Mesendoderm (in vitro differentiated cells): ENCODE data around the gene BTN3A1.

ENCODE experiments used
- DNase-seq: peaks from one replicate; pipeline ENCODE4 v3.0.0; 2013
- H2AK5ac ChIP-seq: 2 replicates; pipeline ENCODE4 v1.6.1; 2013; ENCODE audit warnings: low read length, inconsistent platforms
- H2BK120ac ChIP-seq: 2 replicates; pipeline ENCODE4 v1.6.1; 2013; ENCODE audit warnings: low read depth, mild to moderate bottlenecking, low read length, moderate library complexity, mixed read lengths
- H2BK15ac ChIP-seq: replicated peaks from 2 replicates; pipeline ENCODE4 v1.6.1; 2013; ENCODE audit warnings: low read depth, mild to moderate bottlenecking, moderate library complexity
- H2BK5ac ChIP-seq: 2 replicates; pipeline ENCODE4 v1.6.1; 2013; ENCODE audit warnings: low read length, inconsistent platforms
- H3K18ac ChIP-seq: 2 replicates; pipeline ENCODE4 v1.6.1; 2013; ENCODE audit warnings: mild to moderate bottlenecking, low read length, mixed read lengths
- H3K23ac ChIP-seq: one replicate; pipeline ENCODE4 v1.6.1; 2013; ENCODE audit warnings: low read length
- H3K27ac ChIP-seq: 2 replicates; pipeline ENCODE4 v1.5.1; 2013; ENCODE audit warnings: low read depth, mild to moderate bottlenecking, inconsistent platforms, low read length, moderate library complexity
- H3K27me3 ChIP-seq: 2 replicates; pipeline ENCODE4 v1.6.1; 2013; ENCODE audit warnings: low read length, control low read depth, mild to moderate bottlenecking, inconsistent platforms; ENCODE audit not compliant: insufficient read depth, poor library complexity
- H3K36me3 ChIP-seq: 2 replicates; pipeline ENCODE4 v1.6.1; 2013; ENCODE audit warnings: low read length, inconsistent platforms; ENCODE audit not compliant: control insufficient read depth, insufficient read depth
- H3K4ac ChIP-seq: one replicate; pipeline ENCODE4 v1.6.1; 2013; ENCODE audit warnings: low read depth, mild to moderate bottlenecking, low read length, moderate library complexity
- H3K4me1 ChIP-seq: 2 replicates; pipeline ENCODE4 v1.6.1; 2013; ENCODE audit warnings: low read depth, low read length, inconsistent platforms; ENCODE audit not compliant: control insufficient read depth
- H3K4me2 ChIP-seq: 2 replicates; pipeline ENCODE4 v1.6.1; 2013; ENCODE audit warnings: low read length
- H3K4me3 ChIP-seq: 2 replicates; pipeline ENCODE4 v1.5.1; 2013; ENCODE audit warnings: mild to moderate bottlenecking, low read length
- H3K56ac ChIP-seq: one replicate; pipeline ENCODE4 v1.6.1; 2013; ENCODE audit warnings: low read length
- H3K79me1 ChIP-seq: 2 replicates; pipeline ENCODE4 v1.6.1; 2013; ENCODE audit warnings: low read length, inconsistent platforms
- H3K79me2 ChIP-seq: 2 replicates; pipeline ENCODE4 v1.6.1; 2013; ENCODE audit warnings: mild to moderate bottlenecking, low read length; ENCODE audit not compliant: control insufficient read depth, insufficient read depth
- H3K9ac ChIP-seq: 2 replicates; pipeline ENCODE4 v1.6.1; 2013; ENCODE audit warnings: low read length, inconsistent platforms
- H4K5ac ChIP-seq: one replicate; pipeline ENCODE4 v1.6.1; 2013; ENCODE audit warnings: low read length
- H4K8ac ChIP-seq: one replicate; pipeline ENCODE4 v1.6.1; 2013; ENCODE audit warnings: low read depth, mild to moderate bottlenecking, control low read depth, low read length, moderate library complexity
- WGBS: extraction: QIAGEN DNeasy Blood & Tissue Kit; methylation state at CpG from one replicate; pipeline ENCODE4 v1.1.7; 2013; ENCODE audit warnings: low lambda C conversion rate, missing lambda C conversion rate; ENCODE audit not compliant: insufficient coverage; ENCODE audit errors: extremely low coverage; 5-methylcytosine and 5-hydroxymethylcytosine counted together

BTN3A1 gene

DNA sequence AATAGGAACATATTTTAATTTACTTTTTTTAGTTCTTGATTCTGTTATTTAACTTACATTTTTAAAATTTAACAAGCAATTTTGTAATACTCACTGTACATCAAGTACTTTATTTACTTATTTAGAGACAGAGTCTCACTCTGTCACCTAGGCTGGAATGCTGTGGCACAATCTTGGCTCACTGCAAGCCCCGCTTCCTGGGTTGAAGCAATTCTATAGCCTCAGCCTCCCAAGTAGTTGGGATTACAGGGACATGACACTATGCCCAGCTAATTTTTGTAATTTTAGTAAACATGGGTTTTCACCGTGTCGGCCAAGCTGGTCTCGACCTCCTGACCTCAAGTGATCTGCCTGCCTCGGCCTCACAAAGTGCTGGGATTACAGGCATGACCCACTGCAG lies 45.2 kb downstream of the BTN3A1 start:
- H3K23ac ChIP-seq: no peak overlapping the region
- no peaks in the 10 kb centered on the region for H3K79me2 ChIP-seq
- no peak overlapping the region for H4K8ac ChIP-seq
- WGBS: no CpG with 5 or more reads among the region's 5 CpGs
- no peak overlapping the region for H2BK120ac ChIP-seq
- no peak overlapping the region for H2BK15ac ChIP-seq
- no peaks in the 10 kb centered on the region for H3K79me1 ChIP-seq
- H3K4ac ChIP-seq: no peak overlapping the region
- no peak overlapping the region for H3K9ac ChIP-seq
- H3K4me3 ChIP-seq: no peak overlapping the region
- H3K4me1 ChIP-seq: no peaks in the 10 kb centered on the region
- no peaks in the 10 kb centered on the region for H3K27me3 ChIP-seq
- H3K18ac ChIP-seq: no peak overlapping the region
- H3K56ac ChIP-seq: no peak overlapping the region
- no peak overlapping the region for H3K4me2 ChIP-seq
- no peaks in the 10 kb centered on the region for H3K36me3 ChIP-seq
- DNase-seq: no peak
- H2AK5ac ChIP-seq: no peak overlapping the region
- no peak overlapping the region for H2BK5ac ChIP-seq
- H3K27ac ChIP-seq: no peak overlapping the region
- no peak overlapping the region for H4K5ac ChIP-seq

DNA sequence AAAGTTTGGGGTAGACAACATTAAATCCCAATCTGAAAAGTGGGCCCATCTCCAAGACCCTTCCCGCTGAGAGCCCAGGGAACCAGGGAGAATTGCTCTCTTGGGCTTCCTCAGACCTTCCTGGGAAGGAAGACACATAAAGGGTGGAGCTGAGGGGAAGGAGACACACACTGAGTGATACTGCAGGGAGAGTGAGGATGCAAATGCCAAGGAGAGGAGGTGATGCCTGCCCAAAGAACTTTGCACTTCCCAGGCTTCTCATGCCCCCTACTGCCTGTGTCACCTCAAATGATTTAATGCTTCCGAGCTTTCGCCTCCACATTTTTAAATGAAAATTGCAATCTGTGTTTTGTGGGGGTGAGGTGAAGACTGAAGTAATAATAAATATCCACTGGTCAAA lies 48.2 kb downstream of the BTN3A1 start:
- peak; percentile 37 for DNase-seq
- Histone ChIP-seq H3K9ac (no peak overlapping the region), H4K8ac (no peak overlapping the region), H3K27me3 (no peaks in the 10 kb centered on the region), H3K4me2 (no peak overlapping the region), H2BK15ac (no peak overlapping the region), H3K23ac (no peak overlapping the region), H3K36me3 (no peaks in the 10 kb centered on the region), H2AK5ac (no peak overlapping the region), H3K4ac (no peak overlapping the region), H2BK120ac (no peak overlapping the region), H3K79me2 (no peaks in the 10 kb centered on the region), H2BK5ac (no peak overlapping the region), H3K18ac (no peak overlapping the region), H3K4me3 (no peak overlapping the region), H3K56ac (no peak overlapping the region), H3K79me1 (no peaks in the 10 kb centered on the region), H3K27ac (no peak overlapping the region), H4K5ac (no peak overlapping the region), H3K4me1 (no peaks in the 10 kb centered on the region)
- WGBS: no CpG with 5 or more reads among the region's 3 CpGs

DNA sequence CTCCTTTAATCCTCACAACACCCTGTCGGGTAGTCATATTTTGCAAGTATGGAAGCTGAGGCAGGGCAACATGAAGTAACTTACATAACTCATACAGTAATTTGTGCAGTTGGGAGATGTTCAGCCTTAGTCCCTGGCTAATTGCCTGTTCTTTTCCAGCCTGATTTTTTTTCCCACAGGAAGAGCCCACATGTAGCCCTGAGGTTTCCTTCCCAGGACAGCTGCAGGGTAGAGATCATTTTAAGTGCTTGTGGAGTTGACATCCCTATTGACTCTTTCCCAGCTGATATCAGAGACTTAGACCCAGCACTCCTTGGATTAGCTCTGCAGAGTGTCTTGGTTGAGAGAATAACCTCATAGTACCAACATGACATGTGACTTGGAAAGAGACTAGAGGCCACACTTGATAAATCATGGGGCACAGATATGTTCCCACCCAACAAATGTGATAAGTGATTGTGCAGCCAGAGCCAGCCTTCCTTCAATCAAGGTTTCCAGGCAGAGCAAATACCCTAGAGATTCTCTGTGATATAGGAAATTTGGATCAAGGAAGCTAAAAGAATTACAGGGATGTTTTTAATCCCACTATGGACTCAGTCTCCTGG lies 50.7 kb downstream of the BTN3A1 start:
- H2BK5ac ChIP-seq: no peak overlapping the region
- no peak overlapping the region for H4K8ac ChIP-seq
- H3K4me3 ChIP-seq: no peak overlapping the region
- H3K23ac ChIP-seq: no peak overlapping the region
- H3K27ac ChIP-seq: no peak overlapping the region
- no peak overlapping the region for H2AK5ac ChIP-seq
- no peaks in the 10 kb centered on the region for H3K4me1 ChIP-seq
- H3K18ac ChIP-seq: no peak overlapping the region
- no peak overlapping the region for H3K4me2 ChIP-seq
- H3K4ac ChIP-seq: no peak overlapping the region
- no peaks in the 10 kb centered on the region for H3K27me3 ChIP-seq
- no CpG with 5 or more reads among the region's 1 CpG for WGBS
- no peak overlapping the region for H3K9ac ChIP-seq
- H2BK120ac ChIP-seq: no peak overlapping the region
- H3K79me2 ChIP-seq: no peaks in the 10 kb centered on the region
- no peak overlapping the region for H4K5ac ChIP-seq
- H3K56ac ChIP-seq: no peak overlapping the region
- DNase-seq: no peak
- H3K36me3 ChIP-seq: no peaks in the 10 kb centered on the region
- H2BK15ac ChIP-seq: no peak overlapping the region
- no peaks in the 10 kb centered on the region for H3K79me1 ChIP-seq

DNA sequence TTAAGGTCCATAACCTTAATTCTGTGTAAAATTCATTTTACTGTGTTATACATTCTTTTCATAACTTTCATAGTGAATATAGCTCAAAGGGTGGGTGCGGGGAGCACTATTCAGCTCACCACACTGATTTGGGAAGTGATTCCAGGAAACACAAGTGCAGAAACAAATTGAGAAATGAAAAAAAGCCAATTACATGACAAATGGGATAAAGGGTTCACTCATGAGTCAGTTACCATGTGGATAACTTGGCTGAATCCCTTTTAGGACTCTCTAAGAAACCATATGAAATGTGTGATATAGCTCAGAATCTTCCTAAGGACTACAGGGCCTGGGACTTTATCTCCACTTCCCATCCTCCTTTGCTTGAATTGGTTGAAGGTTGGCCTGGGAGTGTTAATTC lies 52.6 kb downstream of the BTN3A1 start:
- WGBS: no CpG with 5 or more reads among the region's 1 CpG
- H2BK5ac ChIP-seq: no peak overlapping the region
- no peak overlapping the region for H3K27ac ChIP-seq
- H3K9ac ChIP-seq: no peak overlapping the region
- peaks cover 4% of the 10 kb centered on the region for H3K79me1 ChIP-seq
- no peaks in the 10 kb centered on the region for H3K36me3 ChIP-seq
- H2BK120ac ChIP-seq: no peak overlapping the region
- H3K27me3 ChIP-seq: no peaks in the 10 kb centered on the region
- no peaks in the 10 kb centered on the region for H3K4me1 ChIP-seq
- no peak overlapping the region for H4K5ac ChIP-seq
- H4K8ac ChIP-seq: no peak overlapping the region
- H3K4ac ChIP-seq: no peak overlapping the region
- no peak for DNase-seq
- no peak overlapping the region for H3K4me2 ChIP-seq
- no peak overlapping the region for H3K56ac ChIP-seq
- no peak overlapping the region for H2BK15ac ChIP-seq
- no peak overlapping the region for H3K23ac ChIP-seq
- H3K18ac ChIP-seq: no peak overlapping the region
- peaks cover 2% of the 10 kb centered on the region for H3K79me2 ChIP-seq
- no peak overlapping the region for H2AK5ac ChIP-seq
- no peak overlapping the region for H3K4me3 ChIP-seq

DNA sequence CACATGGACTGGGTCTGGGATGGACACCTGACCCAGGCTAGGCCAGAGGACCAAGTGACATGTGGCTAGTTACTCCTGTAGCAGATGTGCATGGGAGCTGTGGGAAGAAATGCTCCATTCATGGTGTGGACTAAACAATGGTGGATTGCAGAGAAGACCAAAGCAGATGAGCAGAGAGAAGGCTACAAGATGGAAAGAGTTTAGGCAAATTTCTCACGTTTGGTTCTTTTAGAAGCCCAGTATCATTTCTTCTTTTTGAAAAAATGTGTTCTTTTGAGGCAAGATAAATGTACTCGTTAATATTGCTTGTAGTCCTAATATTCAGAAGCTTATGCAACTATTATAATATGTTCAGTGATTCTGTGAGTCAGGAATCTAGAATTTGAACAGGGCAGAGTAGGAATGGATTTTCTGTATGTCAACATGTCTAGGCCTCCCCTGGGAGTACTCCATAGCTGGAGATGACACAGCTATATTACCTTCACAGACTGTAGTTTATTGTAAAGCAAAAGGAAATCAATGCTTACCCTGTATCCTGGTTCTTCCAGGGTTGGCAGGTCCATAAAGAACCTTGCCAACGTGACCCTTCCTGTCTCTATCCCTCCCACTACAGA lies 53.4 kb downstream of the BTN3A1 start:
- Histone ChIP-seq H3K4me2 (no peak overlapping the region), H3K4me3 (no peak overlapping the region), H2AK5ac (no peak overlapping the region), H3K9ac (no peak overlapping the region), H3K18ac (no peak overlapping the region), H3K4ac (no peak overlapping the region), H3K23ac (no peak overlapping the region), H3K56ac (no peak overlapping the region), H4K8ac (no peak overlapping the region), H3K36me3 (no peaks in the 10 kb centered on the region), H3K27ac (no peak overlapping the region), H3K79me1 (peaks cover 5% of the 10 kb centered on the region), H3K4me1 (no peaks in the 10 kb centered on the region), H4K5ac (no peak overlapping the region), H3K27me3 (no peaks in the 10 kb centered on the region), H2BK120ac (no peak overlapping the region), H2BK15ac (no peak overlapping the region), H3K79me2 (peaks cover 2% of the 10 kb centered on the region), H2BK5ac (no peak overlapping the region)
- WGBS: no CpG with 5 or more reads among the region's 3 CpGs
- no peak for DNase-seq
